Measurements from ENCODE around the gene HYAL3.

- TF ChIP-seq, protein P1, sequence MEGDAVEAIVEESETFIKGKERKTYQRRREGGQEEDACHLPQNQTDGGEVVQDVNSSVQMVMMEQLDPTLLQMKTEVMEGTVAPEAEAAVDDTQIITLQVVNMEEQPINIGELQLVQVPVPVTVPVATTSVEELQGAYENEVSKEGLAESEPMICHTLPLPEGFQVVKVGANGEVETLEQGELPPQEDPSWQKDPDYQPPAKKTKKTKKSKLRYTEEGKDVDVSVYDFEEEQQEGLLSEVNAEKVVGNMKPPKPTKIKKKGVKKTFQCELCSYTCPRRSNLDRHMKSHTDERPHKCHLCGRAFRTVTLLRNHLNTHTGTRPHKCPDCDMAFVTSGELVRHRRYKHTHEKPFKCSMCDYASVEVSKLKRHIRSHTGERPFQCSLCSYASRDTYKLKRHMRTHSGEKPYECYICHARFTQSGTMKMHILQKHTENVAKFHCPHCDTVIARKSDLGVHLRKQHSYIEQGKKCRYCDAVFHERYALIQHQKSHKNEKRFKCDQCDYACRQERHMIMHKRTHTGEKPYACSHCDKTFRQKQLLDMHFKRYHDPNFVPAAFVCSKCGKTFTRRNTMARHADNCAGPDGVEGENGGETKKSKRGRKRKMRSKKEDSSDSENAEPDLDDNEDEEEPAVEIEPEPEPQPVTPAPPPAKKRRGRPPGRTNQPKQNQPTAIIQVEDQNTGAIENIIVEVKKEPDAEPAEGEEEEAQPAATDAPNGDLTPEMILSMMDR (IDR thresholded peaks at IDR 0.05): no peak
- no peak for TF ChIP-seq EZH2 (IDR thresholded peaks at IDR 0.05; ENCODE audit: borderline replicate concordance, insufficient read depth, low read depth, low read length, poor library complexity, severe bottlenecking)
Observed at GRCh38 chr3:50342813-50343633, 43.8 kb upstream of the HYAL3 start.

All from B cell (primary cell).